HG02763 (cell line): Measurements from ENCODE around the gene THAP8.

Source experiments
- ATAC-seq: cut with Tn5 transposase; IDR thresholded peaks from one replicate; pipeline ENCODE4 v1.9.1; 2021; ENCODE audit warnings: mild to moderate bottlenecking, moderate library complexity; ENCODE audit not compliant: unreplicated experiment

The THAP8 gene

DNA sequence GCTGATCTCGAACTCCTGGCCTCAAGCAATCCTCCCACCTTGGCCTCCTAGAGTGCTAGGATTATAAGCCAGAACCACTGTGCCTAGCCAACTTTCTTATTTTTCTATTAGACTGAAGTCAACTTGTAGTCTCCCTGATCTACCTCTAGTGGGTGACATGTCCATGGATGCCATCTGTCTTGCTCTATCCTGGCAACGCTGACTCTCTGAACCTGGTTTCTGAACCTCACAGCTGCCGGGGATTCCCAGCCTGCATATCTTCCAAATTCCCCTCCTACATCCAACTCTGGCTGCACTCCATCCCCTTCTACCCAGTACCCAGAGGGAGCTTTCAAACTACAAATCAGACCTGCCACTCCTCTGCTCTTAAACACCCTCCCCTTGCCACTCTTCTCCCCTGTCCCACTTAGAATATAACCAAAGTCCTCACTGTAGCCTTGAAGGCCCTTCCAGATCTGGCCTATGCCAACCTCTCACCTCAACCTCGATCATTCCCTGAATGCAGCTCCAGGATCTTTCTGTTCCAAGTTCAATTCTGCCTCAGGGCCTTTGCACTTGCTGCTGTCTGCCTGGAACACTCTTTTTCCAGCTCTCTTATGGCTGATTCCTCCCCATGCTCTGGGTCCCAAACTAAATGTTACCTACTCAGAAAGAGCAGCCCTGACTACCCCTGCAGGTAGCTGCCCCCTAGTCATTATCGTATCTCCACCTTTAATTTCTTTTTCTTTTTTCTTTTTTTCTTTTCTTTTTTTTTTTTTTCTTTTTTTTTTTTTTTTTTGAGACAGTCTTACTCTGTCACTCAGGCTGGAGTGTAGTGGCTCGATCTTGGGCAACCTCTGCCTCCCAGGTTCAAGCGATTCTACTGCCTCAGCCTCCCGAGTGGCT, 23.6 kb downstream of the THAP8 start:
- ATAC-seq: no peak

DNA sequence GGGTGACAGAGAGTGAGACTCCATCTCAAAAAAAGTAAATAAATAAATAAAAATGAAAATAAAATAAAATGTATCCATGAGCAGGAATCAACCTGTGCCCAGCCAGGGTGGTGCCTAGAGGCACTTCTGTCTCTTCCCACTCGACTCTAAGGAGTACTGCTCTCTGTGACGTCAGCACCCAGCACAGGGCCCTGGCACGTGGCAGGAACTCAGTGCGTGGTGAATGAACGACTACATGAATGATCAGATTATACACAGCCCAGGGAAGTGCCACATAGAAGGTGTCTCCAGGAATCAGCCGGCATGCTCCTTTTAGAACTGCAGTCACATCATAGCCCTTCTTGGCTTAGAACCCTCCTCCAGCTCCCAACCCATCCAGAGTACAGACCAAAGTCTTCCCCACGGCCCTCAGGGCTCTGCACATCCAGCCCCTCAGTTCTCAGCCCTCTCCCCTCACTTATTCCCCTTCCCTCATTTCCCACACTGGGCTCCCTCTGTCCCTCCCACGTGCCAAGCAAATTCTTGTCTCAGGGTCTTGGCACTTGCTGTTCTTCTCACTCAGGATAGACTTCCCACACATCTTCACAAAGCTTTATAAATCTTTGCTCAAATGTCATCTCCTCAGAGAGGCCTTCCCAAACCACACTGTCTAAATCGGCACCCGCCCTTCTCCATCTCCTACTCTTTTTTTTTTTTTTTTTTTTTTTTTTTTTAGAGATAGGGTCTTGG, 25.6 kb downstream of the THAP8 start:
- no peak for ATAC-seq

DNA sequence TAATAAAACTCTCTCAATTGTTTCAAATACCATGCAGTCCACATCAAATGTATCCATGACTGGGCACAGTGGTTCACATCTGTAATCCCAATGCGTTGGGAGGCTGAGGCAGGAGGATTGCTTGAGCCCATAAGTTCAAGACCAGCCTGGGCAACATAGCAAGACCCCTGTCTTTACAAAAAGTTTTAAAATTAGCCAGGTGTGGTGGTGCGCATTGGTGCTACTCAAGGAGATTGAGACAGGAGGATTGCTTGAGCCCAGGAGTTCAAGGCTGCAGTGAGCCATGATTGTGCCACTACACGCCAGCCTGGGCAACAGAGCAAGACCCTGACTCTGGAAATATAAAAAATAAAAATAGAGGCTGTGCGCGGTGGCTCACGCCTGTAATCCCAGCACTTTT, 26.4 kb downstream of the THAP8 start:
- ATAC-seq: no peak

DNA sequence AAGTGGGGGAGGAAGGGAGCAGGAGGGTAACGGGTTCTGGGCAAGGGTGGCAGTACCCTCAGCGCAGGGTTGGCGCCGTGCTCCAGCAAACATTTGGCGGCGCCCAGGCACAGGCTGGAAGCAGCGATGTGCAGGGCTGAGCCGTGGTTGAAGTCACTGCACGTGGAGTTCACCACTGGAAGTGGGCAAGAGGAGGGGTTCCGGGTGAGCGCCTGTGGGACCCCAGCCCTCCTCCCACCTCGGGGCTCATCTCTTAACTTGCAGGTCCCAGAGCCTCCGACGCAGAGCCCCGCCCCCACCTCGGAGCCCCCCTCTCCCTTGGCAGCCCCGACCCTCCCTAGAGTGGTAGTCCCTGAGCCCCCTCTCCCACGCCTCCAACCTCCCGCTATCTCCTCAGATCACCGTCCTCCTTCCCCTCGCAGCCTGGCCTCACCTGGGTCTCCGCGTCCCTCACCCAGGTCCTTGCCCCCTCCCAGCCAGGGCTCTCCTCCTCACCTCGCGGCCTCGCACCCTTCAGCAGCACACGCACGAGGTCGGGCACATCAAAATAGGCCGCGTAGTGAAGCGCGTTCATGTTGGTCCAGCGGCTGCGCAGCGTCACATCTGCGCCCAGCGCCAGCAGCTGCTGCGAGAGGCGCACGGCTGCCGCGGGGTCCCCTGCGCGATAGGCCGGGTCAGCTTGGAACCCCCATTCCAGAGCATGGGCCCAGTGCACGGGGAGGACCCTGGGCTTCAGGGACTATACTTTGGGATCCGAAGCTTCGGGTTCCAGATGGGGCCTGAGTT, 27.8 kb downstream of the THAP8 start:
- ATAC-seq: no peak

DNA sequence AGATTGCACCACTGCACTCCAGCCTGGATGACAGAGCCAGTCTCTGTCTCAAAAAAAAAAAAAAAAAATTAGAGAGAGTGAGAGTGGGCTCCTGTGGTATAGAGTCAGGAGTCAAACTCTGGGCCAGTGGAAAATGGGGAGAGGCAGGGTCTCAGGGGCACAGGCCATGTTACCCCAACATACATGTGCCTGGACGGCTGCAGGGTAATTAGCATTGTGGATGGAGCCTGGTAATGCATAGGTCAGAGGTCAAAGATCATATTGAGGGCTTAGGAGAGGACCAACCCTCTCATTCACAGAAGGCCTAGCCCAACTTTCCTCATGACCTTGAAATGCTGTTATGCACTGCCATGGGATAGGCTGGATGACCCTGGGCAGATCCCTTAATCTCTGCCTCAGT, 28.5 kb downstream of the THAP8 start:
- no peak for ATAC-seq

DNA sequence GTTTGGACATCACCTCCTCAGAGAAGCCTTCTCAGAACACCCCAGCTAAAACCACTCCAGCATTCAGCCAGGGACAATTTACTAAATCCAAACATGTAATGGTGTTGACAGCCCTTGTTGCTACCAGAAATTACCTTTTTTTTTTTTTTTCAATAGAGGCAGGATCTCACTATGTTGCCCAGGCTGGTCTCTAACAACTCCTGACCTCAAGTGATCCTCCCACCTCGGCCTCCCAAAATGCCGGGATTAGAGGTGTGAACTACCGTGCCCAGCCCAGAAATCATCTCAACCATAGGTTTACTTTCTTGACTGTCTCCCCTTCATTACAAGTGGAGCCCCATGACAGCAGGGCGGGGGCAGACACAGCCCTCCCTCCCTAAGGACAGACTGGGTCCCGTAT, 30.7 kb downstream of the THAP8 start:
- no peak for ATAC-seq

DNA sequence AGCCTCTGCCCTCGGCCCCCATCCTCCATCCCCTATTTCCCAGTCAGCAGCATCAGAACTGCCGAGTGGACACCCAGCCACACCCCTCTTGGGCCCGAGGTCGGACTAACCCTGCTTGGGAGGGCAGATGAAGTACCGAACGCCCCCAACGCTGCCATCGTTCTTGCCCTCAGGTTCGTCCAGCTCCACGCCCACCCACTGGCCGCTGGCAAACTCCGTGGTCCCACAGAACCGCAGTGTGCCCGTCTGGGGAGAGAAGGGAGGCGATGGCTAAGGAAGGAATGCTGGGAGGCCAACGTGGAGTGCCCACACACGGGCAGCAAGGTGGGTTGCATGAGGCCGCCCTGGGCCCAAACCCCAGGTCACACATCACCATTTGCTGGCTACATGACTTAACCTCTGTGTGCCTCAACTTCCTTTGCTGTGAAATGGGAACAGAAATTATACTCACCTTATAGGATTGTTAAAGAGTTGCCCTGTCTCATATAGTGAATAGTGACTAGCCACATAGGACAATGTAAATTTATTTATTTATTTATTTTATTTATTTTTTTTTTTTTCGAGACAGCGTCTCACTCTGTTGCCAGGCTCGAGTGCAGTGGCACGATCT, 34.9 kb downstream of the THAP8 start:
- no peak for ATAC-seq

DNA sequence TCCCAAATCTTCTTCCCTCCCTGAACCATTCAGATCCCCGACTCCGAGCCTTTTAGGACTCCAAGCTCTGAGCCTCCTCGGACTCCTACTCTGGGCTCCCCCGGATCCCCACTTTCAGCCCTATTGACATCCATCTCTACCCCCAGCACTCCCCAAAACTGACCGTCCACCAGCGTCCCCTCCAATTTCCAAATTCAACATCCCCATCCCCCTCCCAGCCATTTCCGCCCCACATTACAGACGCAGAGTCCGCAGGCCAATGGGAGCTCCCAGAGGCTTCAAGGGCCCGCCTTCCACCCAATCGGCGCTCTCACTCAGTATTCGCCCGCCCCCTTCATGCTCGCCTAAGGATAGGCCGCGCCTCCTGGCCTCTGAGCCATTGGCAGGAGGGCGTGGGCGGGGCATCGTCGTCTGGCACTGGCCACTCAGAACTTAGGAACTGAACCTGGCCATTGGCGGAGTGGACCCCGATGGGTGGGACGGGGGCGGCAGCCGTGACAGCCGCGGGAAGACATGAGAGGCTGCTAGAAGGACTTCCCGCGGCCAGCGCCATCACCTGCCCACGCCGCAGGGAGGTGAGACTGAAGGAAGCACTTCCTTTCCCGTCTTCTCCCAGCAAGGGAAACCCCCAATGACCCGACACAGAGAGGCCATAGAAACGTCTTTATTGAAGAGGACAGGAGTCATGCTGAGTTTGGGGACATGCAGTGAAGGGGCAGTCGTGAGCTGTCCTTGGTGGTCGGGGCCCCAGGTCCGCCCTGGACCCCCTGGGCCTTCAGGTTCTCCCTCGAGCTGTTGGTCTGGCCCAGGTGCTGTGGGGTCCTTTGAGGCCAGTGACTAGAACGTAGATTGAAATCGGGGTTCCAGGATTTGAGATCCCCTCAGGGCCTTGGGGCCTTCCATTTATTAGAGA, 39.8 kb downstream of the THAP8 start, which contains the start of gene ALKBH6:
TSS of gene ALKBH6 (minus strand) at position 202 of the 913 bp plus-strand sequence. CDS start 816 bp downstream, outside the sequence.
- peak; percentile 97 for ATAC-seq

DNA sequence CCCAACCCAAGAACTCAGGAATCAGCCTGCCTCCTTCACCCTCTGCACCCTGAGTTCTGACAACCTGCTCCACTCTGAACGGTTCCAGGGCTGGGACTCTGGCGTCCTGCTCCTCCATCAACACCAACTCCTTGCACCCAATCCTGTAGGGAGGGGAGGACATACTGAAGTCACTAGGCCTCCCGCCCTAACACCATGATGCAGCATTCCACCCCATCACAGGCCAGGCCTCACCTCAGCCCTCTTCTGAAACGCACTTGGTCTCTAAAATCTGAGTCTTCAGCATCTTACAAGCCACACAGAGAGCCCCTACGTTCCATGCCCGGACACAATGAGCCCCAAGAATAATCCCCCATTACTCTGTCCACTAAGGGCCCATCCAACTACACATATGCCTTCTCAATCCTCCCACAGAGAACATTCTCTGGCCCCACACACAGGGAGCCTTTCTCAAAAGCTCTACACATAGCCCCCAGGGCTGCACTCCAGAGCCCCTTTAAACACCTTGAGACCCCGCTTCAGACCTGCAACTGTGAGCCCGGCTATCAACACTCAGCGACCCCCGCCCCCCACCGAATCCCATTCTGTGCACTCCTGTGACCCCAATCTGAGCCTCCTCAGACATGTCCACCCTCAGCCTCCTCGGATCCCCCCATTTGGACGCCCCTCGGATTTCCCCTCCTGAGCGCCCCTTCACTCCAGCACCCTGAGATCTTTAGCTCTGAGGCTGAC, 40.6 kb downstream of the THAP8 start:
- no peak for ATAC-seq

DNA sequence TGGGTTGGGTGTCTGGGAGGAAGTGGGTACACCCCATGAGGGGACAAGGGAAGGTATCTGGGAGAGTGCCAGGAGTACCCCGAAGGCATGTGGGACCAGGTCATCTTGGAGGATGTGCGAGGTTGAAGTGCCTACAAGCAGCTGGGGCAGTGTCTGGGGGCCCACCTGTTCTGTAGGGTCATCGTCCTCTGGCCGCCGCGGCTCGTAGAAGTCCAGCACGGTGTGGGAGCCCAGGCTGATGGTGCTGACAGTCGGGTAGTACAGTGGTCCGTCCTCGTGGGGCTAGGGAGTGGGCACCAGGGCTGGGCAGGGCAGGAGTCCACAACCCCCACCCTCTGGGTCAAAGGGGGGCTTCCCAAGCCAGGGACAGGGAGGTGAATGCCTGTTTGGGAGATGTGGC, 43.7 kb downstream of the THAP8 start:
- no peak for ATAC-seq

DNA sequence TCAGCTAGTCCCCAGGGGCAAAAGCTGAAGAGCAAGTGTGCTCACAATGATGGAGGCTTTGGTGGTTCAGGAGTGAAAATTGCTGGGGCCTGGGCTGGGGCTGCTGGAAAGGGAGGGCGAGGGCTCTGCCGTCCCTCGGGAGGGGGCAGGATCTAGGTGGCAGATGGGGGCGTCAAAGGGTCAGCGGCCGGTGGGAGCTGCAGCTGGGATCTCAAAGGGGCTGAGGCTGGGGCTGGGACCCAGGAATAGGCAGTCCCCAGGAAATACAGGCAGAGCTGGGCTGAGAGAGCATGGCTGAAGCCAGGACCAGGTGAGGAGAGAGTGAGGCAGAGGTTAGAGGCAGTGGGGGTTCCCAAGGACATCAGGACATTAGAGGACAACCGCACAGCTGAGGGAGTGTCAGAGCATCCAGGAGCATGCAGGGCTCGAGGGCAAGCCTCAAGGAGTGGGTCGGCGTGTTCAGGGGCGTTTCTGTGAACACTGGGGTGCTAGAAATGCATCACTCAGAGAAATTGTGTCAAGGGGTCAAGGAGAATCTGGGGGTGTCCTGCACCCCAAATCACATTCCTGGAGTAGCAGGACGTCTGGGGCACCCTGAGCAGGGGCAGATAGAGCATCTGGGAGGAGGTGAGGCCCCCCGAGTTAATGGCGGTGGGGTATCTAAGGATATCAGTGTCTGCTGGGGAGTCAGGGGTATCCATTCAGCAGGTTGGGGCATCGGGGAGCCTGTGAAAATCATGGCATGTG, 44.3 kb downstream of the THAP8 start:
- ATAC-seq: no peak

DNA sequence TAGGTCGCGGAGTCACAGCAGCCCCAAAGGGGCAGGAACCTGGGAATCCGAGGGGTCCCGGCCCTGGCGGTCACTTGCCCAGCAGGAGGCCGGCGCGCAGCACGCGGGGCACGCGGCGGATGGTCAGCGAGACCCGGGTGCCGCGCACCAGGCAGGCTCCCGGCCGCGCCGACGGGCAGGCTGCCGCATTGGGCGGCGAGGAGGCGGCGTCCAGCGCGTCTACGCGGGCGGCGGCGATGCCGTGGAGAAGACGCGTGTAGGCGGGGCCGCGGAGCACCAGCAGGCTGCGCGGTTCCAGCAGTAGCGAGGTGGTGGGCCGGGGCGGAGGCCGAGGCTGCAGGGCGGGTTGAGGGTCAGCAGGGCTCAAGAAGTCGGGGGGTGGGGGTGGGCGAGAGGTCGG, 44.9 kb downstream of the THAP8 start:
- no peak for ATAC-seq

DNA sequence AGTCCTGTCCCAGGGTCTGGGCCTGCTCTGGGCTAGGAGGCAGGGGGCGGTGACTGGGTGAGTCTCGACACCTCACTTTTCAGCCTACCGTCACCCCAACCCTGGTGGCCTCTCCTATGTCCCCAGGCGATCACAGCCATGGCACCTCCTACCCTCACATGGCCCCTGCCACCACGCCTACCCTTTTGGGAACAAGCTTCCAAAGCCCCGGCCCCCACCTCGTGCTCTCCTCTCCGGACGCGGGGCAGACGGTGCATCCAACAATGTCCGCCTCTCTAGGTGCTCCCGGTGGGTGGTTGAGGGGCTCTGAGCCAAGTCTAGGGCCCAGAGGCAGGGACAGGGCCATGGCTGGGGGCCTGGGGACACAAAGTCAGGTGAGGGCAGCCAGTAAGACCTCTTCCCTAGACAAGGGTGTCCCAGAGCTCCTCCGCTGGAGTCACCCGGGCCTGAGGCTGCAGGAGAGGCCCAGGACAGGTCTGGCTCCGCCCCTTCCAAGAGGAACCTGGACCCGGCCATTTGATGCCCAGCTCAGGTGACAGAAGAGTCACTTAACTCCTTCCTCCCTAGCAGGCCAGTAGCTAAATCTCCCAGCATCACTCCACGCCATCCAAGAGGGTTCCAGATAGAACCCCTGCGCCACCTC, 45.6 kb downstream of the THAP8 start, which contains the start of gene SYNE4:
TSS of gene SYNE4 (minus strand) at position 478 of the 643 bp plus-strand sequence. CDS start at position 346, 132 bp downstream.
- no peak for ATAC-seq

DNA sequence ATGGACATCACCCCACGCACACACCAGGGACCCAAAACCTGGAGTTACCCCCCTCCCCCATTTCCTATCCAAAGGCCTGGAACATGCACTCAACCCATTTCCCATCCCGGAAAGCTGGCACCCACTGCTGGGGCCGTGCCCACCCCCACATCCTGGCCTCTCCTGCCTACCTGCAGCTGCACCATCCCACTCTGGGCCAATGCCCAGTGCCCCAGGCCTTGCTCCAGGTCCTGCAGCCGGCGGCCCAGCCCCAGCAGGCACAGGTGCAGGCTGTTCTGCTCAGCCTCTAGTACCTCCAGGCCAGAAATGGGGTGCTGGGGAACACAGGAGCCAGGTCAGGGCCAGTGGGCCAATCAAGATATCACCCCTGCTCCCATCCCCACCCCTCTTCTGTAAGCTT, 47.1 kb downstream of the THAP8 start:
- no peak for ATAC-seq

DNA sequence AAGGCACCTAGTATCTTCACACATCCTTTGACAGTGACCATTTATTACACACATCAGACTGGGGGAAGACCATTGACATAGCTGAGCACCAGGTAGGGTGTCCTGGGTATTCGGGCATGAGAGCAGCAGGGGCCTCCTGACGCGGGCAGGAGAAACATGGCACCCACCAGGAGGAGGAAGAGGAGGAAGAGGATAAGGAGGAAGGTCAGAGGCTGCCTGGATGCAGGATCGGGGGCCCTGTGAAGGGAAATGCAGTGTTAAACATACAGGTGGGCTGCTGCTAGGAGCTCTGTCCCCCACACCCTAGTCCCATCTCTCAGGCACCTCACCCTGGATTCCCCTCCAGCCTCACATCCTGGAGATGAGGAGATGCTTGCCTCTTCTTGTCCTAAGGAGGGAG, 50.8 kb downstream of the THAP8 start:
- no peak for ATAC-seq

DNA sequence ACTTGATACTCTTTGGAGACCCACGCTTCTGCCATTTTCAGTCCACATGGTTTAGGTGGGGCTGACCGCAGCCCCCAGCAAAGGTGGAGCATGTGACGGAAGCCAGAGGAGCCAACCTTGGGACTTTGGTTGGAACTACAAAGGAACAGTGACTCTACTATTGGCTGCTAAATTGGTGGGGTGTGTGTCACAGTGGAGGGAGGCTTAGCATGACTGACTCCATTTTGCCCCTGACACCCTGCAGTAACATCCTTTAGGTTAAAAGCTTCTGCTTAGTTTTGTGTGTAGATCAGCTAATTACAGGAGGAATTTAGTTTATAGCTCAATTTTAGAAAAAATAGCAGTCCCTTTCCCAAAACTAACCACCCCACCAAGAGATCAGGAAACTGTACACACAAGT, 52.5 kb downstream of the THAP8 start:
- no peak for ATAC-seq

DNA sequence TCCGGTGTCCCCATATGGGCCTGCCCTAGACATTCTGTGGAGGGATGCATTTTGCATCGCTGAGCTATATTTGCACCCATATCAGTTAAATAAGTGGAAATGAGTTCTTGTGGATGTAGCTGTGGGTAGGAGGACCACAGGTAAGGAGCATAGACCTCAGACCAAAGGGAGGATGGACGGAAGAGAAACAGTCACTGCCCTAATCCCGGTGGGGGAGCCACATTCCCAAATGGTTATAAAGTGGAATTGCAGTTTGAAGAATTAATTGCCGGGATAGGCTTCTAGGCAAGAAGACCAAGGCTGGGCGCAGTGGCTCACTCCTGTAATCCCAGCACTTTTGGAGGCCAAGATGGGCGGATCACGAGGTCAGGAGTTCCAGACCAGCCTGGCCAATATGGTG, 57.3 kb downstream of the THAP8 start:
- ATAC-seq: no peak
